H1 (cell line): Measurements from ENCODE around the gene TTC34. TPM values are rescaled to one million over a fixed set of nuclear protein-coding genes. Genes with fewer than 3 reads are reported as not detected.

Source experiments
- GABPA ChIP-seq: IDR thresholded peaks from 2 replicates; pipeline ENCODE4 v1.6.1; 2011; ENCODE audit warnings: mild to moderate bottlenecking, low read length, moderate library complexity, borderline replicate concordance; ENCODE audit not compliant: insufficient read depth
- TCF12 ChIP-seq: IDR thresholded peaks from 2 replicates; pipeline ENCODE4 v1.6.1; 2011; ENCODE audit warnings: low read depth, mild to moderate bottlenecking, low read length
- polyA plus RNA-seq, 7 experiments: library from polyadenylated mRNA; depleted of rRNA in 3 of 7; stranded (reverse) in 5 of 7; unstranded in 2 of 7; fragments of >200 nt in 5 of 7; fragments of 200-250 nt in 2 of 7; gene quantifications; 1 replicate in 5 of 7; 2 replicates in 1 of 7; 4 replicates in 1 of 7; pipeline versions ENCODE4 v1.2.1 to v1.2.3, GENCODE V29; 2011 to 2013; ENCODE audit warnings: missing spikeins in 2 of 7, mixed read lengths in 2 of 7
- total RNA-seq: library from RNA; stranded (reverse); fragmentation: NEBNext Ultra II Directional; extraction: Animal tissue kit (Norgen Biotek cat#: 25700); gene quantifications from 2 replicates; pipeline ENCODE4 v1.2.1, GENCODE V29; 2021

Gene TTC34
- total and polyA plus RNA-seq, 2 of the 8 experiments (the other 6 are each of a cell fraction or from before 2014, with no cell fraction given), result 0.23 to 0.50 TPM

DNA sequence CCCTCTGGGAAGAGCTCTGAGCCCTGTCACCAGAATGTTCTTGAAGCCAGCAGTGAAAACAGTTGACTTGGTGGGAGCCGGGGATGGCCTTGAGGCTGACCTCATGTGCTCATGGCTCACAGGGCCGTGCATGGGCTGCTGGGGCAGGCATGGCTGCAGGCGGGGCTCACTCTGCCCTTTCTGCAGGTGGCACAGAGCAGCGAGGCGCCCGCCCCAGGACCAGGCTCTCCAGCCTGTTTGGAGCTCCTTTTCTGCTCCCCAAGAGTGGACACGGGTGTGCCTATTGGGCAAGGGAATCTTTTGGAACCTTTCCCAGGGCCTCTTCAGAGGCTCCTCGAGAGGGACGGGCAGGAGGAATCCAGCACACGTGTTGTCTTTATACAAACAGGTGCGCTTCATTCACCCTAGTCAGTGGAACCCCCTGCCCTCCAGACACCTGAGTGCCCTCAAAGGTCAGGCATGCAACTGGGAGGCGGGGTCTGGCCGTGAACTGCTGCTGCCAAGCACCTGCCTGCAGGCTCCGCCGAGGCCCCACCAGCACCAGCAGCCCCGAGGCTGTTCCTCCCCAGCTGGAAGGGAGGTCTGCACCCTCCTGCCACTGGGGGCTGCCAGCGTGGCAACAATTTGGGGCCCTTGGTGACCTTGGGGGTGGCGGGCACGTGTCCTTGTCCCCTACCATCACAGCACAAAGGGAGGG is 2.6 kb upstream of the TTC34 start (continued):
- TF ChIP-seq TCF12 (no peak), GABPA (no peak)
